HT-29 (cell line): ENCODE results near the gene SIAH1. TPM values are rescaled to one million over a fixed set of nuclear protein-coding genes. Genes with fewer than 3 reads are reported as not detected.
A peak's percentile ranks its signal among the peaks of the same experiment; 100 is the strongest.
"Not testable (repeated sequence)": the region's sequence is repeated elsewhere in the genome, so short reads cannot be mapped to it uniquely, and the experiment has no call there.

ENCODE experiments used
- DNase-seq: peaks from one replicate; pipeline ENCODE4 v3.0.0-alpha.2; 2015; ENCODE audit warnings: low spot score
- small RNA-seq: library from RNA; depleted of rRNA; stranded (forward); fragments of <200 nt; gene quantifications from one replicate; pipeline ENCODE3, GENCODE V24; 2014
- total RNA-seq: library from RNA; depleted of rRNA; stranded (reverse); fragments of >200 nt; shearing (Covaris generic); gene quantifications from 2 replicates; pipeline ENCODE4 v1.2.3, GENCODE V29; 2014; rRNA removed

SIAH1 gene
- total RNA-seq, 1 experiment from 2014 or later: 23.7 TPM

- no peak for DNase-seq
These were observed 52.2 kb downstream of the SIAH1 start for GRCh38 chr16:48332978-48333377.

GRCh38 chr16:48330841-48331192 lies 54.4 kb downstream of the SIAH1 start:
- DNase-seq: no peak

GRCh38 chr16:48330189-48330840 lies 54.9 kb downstream of the SIAH1 start:
- DNase-seq: no peak

DNA sequence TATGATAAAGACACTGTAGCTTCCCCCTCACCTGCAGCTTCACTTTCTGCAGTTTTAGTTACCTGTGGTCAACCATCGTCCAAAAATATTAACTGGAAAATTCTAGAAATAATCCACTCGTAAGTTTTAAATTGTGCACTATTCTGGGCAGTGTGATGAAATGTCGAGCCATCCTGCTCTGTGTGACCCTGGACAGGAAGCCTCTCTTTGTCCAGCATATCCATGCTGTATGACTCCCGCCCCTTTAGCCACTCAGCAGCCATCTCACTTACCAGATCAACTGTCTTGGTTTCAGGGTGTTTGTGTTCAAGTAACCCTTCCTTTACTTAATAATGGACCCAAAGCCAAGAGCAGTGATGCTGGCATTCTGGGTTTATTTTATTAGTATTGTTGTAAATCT lies 56.1 kb downstream of the SIAH1 start:
- no peak for DNase-seq

DNA sequence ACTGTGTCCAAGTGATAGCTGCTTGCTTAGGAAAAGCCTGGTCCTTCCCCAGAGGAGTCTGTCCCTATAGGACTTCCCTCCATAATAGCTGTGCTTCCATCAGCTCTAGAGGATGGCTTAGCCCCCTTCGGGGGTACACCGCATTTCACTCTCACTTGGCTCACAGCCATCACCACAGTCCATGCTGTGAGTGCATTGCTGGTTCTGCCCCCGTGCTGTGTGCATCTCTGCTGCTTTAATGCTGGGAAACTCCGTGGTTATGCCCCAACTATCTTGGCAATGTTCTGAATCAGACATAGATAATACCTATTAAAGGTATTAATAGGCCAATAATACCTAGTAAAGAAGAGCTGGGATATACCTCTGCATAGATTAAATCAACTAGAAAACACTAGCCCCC lies 58.3 kb downstream of the SIAH1 start:
- DNase-seq: no peak

GRCh38 chr16:48323783-48324775 lies 61.1 kb downstream of the SIAH1 start:
- no peak for DNase-seq

DNA sequence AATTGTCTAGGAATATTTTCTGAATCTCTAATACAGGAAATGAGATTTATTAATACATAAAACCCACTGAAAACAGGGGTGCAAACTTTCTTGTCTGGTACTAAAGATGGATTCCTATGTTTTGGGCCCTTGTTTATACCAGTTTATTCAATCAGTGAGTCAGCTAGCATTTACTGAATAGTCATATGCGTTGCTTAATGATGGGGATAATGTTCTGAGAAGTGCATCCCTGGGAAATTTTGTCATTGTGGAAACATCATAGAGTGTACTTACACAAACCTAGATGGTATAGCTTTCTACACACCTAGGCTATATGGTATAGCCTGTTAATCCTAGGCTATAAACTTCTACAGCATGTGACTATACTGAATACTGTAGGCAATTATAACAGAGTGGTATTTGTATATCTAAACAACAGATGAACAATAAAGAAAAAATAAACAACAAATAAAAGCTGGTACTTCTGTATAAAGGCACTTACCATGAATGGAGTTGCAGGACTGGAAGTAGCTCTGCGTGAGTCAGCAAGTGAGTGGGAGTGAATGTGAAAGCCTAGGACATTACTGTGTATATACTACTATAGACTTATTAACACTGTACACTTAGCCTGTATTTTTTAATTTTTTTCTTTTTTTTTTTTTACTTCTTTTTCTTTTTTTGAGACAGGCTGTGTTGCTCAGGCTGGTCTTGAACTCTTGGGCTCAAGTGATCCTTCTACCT lies 63.7 kb downstream of the SIAH1 start:
- DNase-seq: no peak

DNA sequence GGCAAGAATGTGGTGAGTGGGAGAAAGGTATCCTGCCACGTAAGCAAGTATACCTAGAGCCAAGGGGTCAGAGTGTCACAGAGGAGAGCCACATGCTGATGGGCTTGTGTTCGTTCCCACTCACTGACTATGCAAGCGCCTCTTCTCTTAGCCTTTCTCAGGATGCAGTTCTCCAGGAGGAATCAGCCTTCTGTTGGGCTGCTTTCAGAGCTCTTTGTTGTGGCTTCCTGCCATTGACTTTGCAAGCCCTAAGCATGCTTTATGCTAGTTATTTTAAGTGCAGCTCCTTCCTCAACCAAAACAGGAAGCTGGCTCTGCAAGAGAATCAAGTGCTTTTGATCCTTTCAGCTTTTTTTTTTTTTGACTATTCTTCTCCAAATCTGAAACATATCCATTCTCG lies 66.6 kb downstream of the SIAH1 start:
- no peak for DNase-seq

- DNase-seq: peak; percentile 25
These were observed 67.4 kb downstream of the SIAH1 start for GRCh38 chr16:48317614-48318315.

DNA sequence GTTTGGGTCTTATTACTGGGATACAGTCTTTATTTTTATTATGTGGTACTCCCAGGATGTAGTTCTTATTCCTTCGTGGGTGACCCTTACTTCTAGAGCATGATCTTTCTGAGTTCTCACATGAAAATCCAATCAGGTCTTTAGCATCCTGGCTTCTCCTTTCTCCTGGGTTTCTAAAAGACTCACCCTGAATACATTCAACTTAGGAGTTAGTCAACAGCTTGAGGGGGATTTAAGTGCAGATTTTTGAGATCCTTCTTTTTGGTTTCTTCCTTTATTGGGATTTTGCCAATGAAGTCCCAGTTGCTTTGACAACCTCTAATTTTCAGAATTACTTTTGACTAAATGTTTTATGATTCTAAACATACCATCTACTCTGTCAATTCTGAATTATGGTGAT lies 68.2 kb downstream of the SIAH1 start:
- no peak for DNase-seq

DNA sequence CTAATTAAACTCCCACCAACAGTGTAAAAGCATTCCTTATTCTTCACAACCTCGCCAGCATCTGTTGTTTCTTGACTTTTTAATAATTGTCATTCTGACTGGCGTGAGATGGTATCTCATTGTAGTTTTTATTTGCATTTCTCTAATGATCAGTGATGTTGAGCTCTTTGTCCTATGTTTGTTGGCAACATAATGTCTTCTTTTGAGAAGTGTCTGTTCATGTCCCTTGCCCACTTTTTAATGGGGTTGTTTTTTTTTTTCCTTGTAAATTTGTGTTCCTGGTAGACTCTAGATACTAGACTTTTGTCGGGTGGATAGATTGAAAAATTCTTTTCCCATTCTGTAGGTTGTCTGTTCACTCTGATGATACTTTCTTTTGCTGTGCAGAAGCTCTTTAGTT lies 71.3 kb downstream of the SIAH1 start:
- not testable (repeated sequence) for DNase-seq

- DNase-seq: no peak
These were observed 74.1 kb downstream of the SIAH1 start for GRCh38 chr16:48310908-48311641.

Small RNA genes lying within 50 kb of the gene (small RNA-seq; reads per million reads assigned to genes)
- not detected for gene RF00017

Other genes with a start within 250 kb of the SIAH1 start
- gene ABCC12, start 229.4 kb downstream of the SIAH1 start, total RNA-seq: not detected in 2 replicates
- gene LONP2, start 141.1 kb downstream of the SIAH1 start, total RNA-seq: 22.2 and 22.4 TPM in 2 replicates
- not detected in 2 replicates for gene ABCC11, start 137.9 kb downstream of the SIAH1 start, total RNA-seq
- 6.0 and 6.3 TPM in 2 replicates for gene N4BP1, start 224.8 kb upstream of the SIAH1 start, total RNA-seq